KOPT-K1 (cell line): ENCODE measurements around the gene ADAMTS14.

Source experiments
- H3K27ac ChIP-seq: fragments of 200-600 bp; sonication (generic); 2 replicates; pipeline ENCODE4 v1.5.1; 2016; ENCODE audit warnings: antibody characterized with exemption, mild to moderate bottlenecking, low read depth, low read length; ENCODE audit not compliant: poor library complexity, severe bottlenecking
- H3K36me3 ChIP-seq: fragments of 200-600 bp; sonication (generic); 2 replicates; pipeline ENCODE4 v1.5.1; 2017; ENCODE audit warnings: antibody characterized with exemption, mild to moderate bottlenecking, low read length, moderate library complexity; ENCODE audit not compliant: insufficient read depth
- H3K9me3 ChIP-seq: fragments of 200-600 bp; sonication (generic); 2 replicates; pipeline ENCODE4 v1.5.1; 2017; ENCODE audit warnings: antibody characterized with exemption, low read length, mild to moderate bottlenecking; ENCODE audit not compliant: insufficient read depth, poor library complexity, severe bottlenecking

The ADAMTS14 gene

GRCh38 chr10:70714951-70715350, 42.6 kb downstream of the ADAMTS14 start:
- H3K9me3 ChIP-seq: no peaks in the 10 kb centered on the region
- no peaks in the 10 kb centered on the region for H3K36me3 ChIP-seq

DNA sequence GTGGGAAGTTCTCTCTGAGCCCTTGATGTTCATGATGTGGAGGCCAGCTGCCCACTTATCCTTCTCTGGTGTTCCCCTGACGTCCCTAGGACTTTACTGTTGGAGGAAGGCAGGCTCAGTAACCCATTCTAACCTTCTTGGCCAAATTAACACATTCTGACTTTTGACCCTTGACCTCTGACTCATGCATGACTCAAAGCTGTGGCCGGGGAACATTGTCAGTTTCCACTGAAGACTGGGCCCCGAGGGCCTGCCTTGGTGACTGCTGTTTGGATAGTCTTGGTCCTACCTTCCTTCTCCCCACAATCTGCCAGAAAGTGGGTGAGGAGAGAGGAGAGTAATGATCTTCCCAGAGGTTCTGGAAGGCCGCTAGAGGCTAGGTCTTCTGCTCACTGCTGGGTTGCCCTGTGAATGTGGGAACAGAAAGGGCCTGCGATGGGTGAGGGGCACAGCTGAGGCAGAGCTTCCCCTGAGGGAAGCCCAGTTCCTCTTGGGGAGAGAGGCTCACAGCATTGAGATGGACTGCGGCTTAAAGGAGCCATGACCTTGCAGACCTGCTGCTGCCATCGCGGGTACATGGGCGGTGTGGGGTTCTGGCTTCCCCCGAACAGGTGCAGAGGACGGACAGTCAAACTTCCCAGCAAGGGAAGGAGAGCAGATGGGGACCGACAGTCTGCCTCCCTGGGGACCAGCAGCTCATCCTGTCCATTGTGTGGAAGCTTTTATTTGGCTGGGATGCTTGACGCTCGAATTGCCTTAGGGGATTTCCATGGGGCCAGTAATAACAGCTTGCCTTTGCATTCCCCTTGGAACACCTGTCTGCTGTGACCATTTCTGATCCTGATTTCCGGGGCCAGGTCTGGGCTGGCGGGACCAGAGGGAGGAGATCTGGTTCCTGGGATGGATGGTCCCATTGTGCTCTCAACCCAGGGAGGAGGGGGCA, 43.8 kb downstream of the ADAMTS14 start:
- H3K36me3 ChIP-seq: no peaks in the 10 kb centered on the region
- no peak overlapping the region for H3K27ac ChIP-seq
- H3K9me3 ChIP-seq: no peaks in the 10 kb centered on the region

More at GRCh38 chr10:70714951-70715350, 42.6 kb downstream of the ADAMTS14 start:
- no peak overlapping the region for H3K27ac ChIP-seq

DNA sequence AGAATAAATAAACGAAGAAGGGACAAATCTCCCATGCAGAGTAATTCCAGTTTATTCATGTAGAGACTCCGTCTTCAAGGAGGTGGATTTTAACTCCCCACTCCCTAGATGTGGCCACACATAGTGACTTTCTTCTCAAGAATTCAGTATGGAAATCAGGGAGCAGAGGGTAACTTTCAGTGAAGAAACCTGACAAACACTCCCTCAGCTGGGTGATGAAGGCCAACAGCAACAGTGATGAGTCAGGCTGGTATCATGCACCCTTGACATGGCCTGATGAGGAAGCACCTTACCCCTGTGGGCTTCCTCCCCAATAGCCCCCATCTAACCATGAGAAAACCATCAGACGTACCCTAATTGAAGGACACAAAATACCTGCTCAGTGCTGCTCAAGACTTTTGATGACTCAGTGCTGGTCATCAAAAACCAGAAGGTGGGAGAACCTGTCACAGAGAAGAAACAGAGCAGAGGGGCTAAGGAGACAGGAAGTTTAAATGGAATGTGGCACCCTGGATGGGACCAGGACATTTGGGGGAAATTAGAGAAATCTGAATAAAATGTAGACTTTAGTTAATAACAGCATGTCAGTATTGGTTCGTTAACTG, 50.6 kb downstream of the ADAMTS14 start:
- no peak overlapping the region for H3K27ac ChIP-seq
- H3K9me3 ChIP-seq: no peaks in the 10 kb centered on the region
- no peaks in the 10 kb centered on the region for H3K36me3 ChIP-seq

- Histone ChIP-seq H3K27ac (no peak overlapping the region), H3K9me3 (no peaks in the 10 kb centered on the region), H3K36me3 (no peaks in the 10 kb centered on the region)
Observed at GRCh38 chr10:70723771-70724170, 51.5 kb downstream of the ADAMTS14 start.

DNA sequence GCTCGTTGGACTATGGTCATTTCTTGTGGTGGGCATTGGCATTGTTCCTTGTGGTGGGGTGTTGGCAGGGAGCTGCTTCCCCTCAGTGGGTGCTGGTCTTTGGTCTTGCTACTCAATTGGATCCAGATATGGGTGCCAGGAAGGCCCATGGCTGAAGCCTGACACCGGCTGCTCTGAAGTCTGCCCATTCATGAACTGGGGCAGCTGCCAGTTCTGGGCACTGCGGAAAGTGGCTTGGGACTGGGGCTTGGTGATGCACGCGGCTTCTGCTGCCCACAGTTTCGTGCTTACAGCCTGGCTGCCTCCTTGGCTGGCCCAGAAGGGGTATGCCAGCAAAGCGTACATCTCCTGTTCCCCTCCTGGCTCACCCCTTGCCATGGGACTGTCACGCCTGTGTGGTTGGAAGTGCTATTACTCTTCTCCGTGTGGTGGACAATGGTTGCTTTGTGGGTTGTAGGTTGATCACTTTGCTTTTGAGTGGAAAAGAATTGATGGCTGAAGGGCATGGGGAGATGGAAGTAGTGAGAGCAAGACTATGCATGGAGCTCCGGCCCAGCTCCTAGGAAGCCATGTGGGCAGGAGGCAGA, 54.7 kb downstream of the ADAMTS14 start:
- H3K9me3 ChIP-seq: no peaks in the 10 kb centered on the region
- no peak overlapping the region for H3K27ac ChIP-seq
- no peaks in the 10 kb centered on the region for H3K36me3 ChIP-seq

- Histone ChIP-seq H3K9me3 (no peaks in the 10 kb centered on the region), H3K36me3 (no peaks in the 10 kb centered on the region), H3K27ac (no peak overlapping the region)
Observed at GRCh38 chr10:70728328-70728727, 56.0 kb downstream of the ADAMTS14 start.

GRCh38 chr10:70729763-70730357, 57.6 kb downstream of the ADAMTS14 start:
- no peak overlapping the region for H3K27ac ChIP-seq
- no peaks in the 10 kb centered on the region for H3K9me3 ChIP-seq
- no peaks in the 10 kb centered on the region for H3K36me3 ChIP-seq

DNA sequence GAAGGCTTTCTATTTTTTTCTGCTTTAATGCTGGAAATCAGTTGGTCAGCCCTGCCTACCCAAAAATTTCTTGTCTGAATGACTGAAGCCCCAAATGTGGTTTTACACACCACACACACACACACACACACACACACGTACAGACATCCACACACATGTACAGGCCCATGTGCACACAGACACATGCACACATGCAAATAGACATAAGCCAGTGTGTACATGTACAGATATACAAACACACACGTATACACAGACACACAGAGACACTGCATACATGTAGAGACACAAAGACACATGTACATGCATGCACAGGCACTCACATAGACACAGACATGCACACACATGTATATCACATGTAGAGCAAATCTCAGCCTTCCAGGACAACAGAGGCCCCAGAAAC, 58.6 kb downstream of the ADAMTS14 start:
- no peaks in the 10 kb centered on the region for H3K36me3 ChIP-seq
- no peak overlapping the region for H3K27ac ChIP-seq
- H3K9me3 ChIP-seq: no peaks in the 10 kb centered on the region

DNA sequence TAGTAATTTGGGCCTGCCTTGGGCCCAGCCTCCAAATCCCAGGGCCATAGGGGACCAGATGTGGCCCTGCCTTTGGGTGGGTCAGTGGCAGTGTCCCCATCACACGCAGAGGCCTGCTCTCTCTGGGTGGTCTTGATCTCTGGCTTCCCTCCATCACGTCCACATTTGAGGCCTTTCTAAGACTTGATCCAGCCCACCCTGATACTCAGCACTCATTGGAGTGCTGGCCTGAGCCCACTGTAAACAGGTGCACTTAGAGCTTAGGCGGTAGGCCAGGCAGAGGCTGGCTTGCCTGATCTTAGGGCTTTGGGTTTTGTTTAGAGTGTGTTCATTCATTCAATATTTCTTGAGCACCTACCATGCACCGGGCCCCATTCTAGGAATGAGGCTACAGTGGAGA, 60.3 kb downstream of the ADAMTS14 start:
- Histone ChIP-seq H3K36me3 (no peaks in the 10 kb centered on the region), H3K27ac (no peak overlapping the region), H3K9me3 (no peaks in the 10 kb centered on the region)

GRCh38 chr10:70733051-70733450, 60.7 kb downstream of the ADAMTS14 start:
- H3K36me3 ChIP-seq: no peaks in the 10 kb centered on the region
- H3K27ac ChIP-seq: no peak overlapping the region
- no peaks in the 10 kb centered on the region for H3K9me3 ChIP-seq

- no peaks in the 10 kb centered on the region for H3K9me3 ChIP-seq
- H3K27ac ChIP-seq: no peak overlapping the region
- H3K36me3 ChIP-seq: no peaks in the 10 kb centered on the region
Observed at GRCh38 chr10:70735161-70735560, 62.9 kb downstream of the ADAMTS14 start.

DNA sequence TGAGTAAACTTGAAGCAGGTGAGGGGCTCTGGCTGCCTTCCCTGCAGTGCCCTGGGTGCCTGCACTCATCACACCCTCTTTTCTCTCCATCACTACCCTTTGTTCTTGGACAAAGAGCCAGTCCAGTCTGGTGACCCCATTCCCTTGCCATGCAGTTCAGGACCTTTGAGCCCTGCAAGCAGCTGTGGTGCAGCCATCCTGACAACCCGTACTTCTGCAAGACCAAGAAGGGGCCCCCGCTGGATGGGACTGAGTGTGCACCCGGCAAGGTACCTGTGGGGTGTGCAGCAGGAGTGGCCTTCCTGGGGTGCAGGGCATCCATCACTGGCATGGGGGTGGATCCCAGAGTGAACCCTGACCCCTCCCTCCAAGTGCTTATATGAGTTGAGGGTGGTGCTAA, 64.2 kb downstream of the ADAMTS14 start:
- no peaks in the 10 kb centered on the region for H3K9me3 ChIP-seq
- no peaks in the 10 kb centered on the region for H3K36me3 ChIP-seq
- H3K27ac ChIP-seq: no peak overlapping the region

DNA sequence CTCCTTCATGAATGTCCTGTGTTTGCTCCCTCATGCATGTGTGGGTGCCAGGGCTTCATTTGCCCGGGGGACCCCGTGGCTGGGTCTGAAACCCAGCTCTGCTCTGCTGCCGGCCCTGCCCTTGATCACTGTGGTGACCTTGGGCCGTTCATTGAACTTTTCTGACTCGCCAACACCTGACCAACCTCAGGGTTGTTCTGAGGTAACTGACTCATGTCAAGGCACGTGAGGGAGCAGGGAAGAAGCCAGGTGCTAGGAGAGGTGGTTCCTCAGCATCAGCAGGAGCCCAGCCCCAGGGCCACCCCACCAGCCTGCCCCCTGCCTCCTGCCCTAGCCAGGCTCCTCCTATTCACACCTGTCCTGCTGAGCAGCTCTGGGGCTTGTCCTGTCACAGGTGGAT, 64.9 kb downstream of the ADAMTS14 start:
- no peaks in the 10 kb centered on the region for H3K9me3 ChIP-seq

GRCh38 chr10:70738006-70738760, 65.9 kb downstream of the ADAMTS14 start:
- H3K9me3 ChIP-seq: no peaks in the 10 kb centered on the region
- H3K36me3 ChIP-seq: no peaks in the 10 kb centered on the region
- no peak overlapping the region for H3K27ac ChIP-seq

More for the DNA sequence above, 64.9 kb downstream of the ADAMTS14 start:
- H3K27ac ChIP-seq: no peak overlapping the region
- no peaks in the 10 kb centered on the region for H3K36me3 ChIP-seq

- Histone ChIP-seq H3K36me3 (no peaks in the 10 kb centered on the region), H3K9me3 (no peaks in the 10 kb centered on the region), H3K27ac (no peak overlapping the region)
Observed at GRCh38 chr10:70738761-70739121, 66.4 kb downstream of the ADAMTS14 start.
